ENCODE results near the gene IFFO2. TPM values are rescaled to one million over a fixed set of nuclear protein-coding genes. Genes with fewer than 3 reads are reported as not detected.

Gene IFFO2
- total RNA-seq, 6 donors from 2014 or later, result 9.2 to 19.3 (median 11.0) TPM

GRCh38 chr1:18992646-18993045, 36.2 kb upstream of the IFFO2 start:
- Histone ChIP-seq H3K4me1 (no peaks in the 10 kb centered on the region), H3K4me3 (no peak overlapping the region), H3K27me3 (no peaks in the 10 kb centered on the region), H3K36me3 (no peaks in the 10 kb centered on the region), H3K9me3 (no peaks in the 10 kb centered on the region), H3K27ac (no peak overlapping the region)
- no peak for TF ChIP-seq POLR2A (IDR thresholded peaks at IDR 0.05)
- TF ChIP-seq CTCF (IDR thresholded peaks at IDR 0.05), result no peak
- no peak for TF ChIP-seq POLR2AphosphoS5 (IDR thresholded peaks at IDR 0.05)
- no peak for TF ChIP-seq EP300 (IDR thresholded peaks at IDR 0.05)
- DNase-seq (no peak), ATAC-seq (ENCODE audit: low FRiP score in 2 of 2) (no peak)
- WGBS, 2 donors, result 68 to 73% methylated on average over 3 of the region's 3 CpGs

GRCh38 chr1:18991585-18991984, 35.1 kb upstream of the IFFO2 start:
- TF ChIP-seq POLR2AphosphoS5 (IDR thresholded peaks at IDR 0.05), result no peak
- Histone ChIP-seq H3K27ac (no peak overlapping the region), H3K4me3 (no peak overlapping the region), H3K9me3 (no peaks in the 10 kb centered on the region), H3K4me1 (no peaks in the 10 kb centered on the region), H3K36me3 (no peaks in the 10 kb centered on the region), H3K27me3 (no peaks in the 10 kb centered on the region)
- no peak for DNase-seq
- 96 to 98% methylated on average over 3 of the region's 3 CpGs for WGBS, 2 donors
- ATAC-seq (ENCODE audit: low FRiP score in 2 of 2), result no peak

GRCh38 chr1:18989896-18990295, 33.4 kb upstream of the IFFO2 start:
- Histone ChIP-seq H3K27me3 (no peaks in the 10 kb centered on the region), H3K9me3 (no peaks in the 10 kb centered on the region), H3K36me3 (no peaks in the 10 kb centered on the region), H3K27ac (no peak overlapping the region), H3K4me1 (no peaks in the 10 kb centered on the region), H3K4me3 (no peak overlapping the region)
- TF ChIP-seq CTCF (IDR thresholded peaks at IDR 0.05) (no peak), POLR2AphosphoS5 (IDR thresholded peaks at IDR 0.05) (no peak), EP300 (IDR thresholded peaks at IDR 0.05) (no peak), POLR2A (IDR thresholded peaks at IDR 0.05) (no peak)
- DNase-seq (peak in 1 of 2 donors; percentile 27), ATAC-seq (ENCODE audit: low FRiP score in 2 of 2) (no peak)
- 83 to 86% methylated on average over 9 of the region's 9 CpGs for WGBS, 2 donors

GRCh38 chr1:18989176-18989799, 32.8 kb upstream of the IFFO2 start:
- H3K4me3 ChIP-seq, result no peak overlapping the region
- no peak for TF ChIP-seq CTCF (IDR thresholded peaks at IDR 0.05)
- TF ChIP-seq POLR2AphosphoS5 (IDR thresholded peaks at IDR 0.05), result no peak
- no peak for TF ChIP-seq POLR2A (IDR thresholded peaks at IDR 0.05)
- TF ChIP-seq EP300 (IDR thresholded peaks at IDR 0.05), result no peak
- no peak for ATAC-seq (ENCODE audit: low FRiP score in 2 of 2)
- H3K36me3 ChIP-seq, result no peaks in the 10 kb centered on the region
- H3K27ac ChIP-seq, result no peak overlapping the region
- no peaks in the 10 kb centered on the region for H3K27me3 ChIP-seq
- H3K9me3 ChIP-seq, result no peaks in the 10 kb centered on the region
- WGBS, 2 donors, result 84 to 89% methylated on average over 10 to 11 of the region's 11 CpGs
- no peaks in the 10 kb centered on the region for H3K4me1 ChIP-seq
- peak in 1 of 2 donors; percentile 8 for DNase-seq

GRCh38 chr1:18981242-18981641, 24.8 kb upstream of the IFFO2 start:
- Histone ChIP-seq H3K4me1 (no peaks in the 10 kb centered on the region), H3K4me3 (no peak overlapping the region), H3K27me3 (no peaks in the 10 kb centered on the region), H3K27ac (no peak overlapping the region), H3K9me3 (no peaks in the 10 kb centered on the region), H3K36me3 (no peaks in the 10 kb centered on the region)
- ATAC-seq (ENCODE audit: low FRiP score in 2 of 2) (no peak), DNase-seq (no peak)
- TF ChIP-seq POLR2AphosphoS5 (IDR thresholded peaks at IDR 0.05) (no peak), CTCF (IDR thresholded peaks at IDR 0.05) (no peak), POLR2A (IDR thresholded peaks at IDR 0.05) (no peak), EP300 (IDR thresholded peaks at IDR 0.05) (no peak)
- WGBS, 2 donors, result 79 to 94% methylated on average over 2 of the region's 2 CpGs

All from upper lobe of left lung (tissue), 6 donors.